T-helper 9 cell (primary cell): ENCODE results near the gene DIS3L2.
A peak's percentile ranks its signal among the peaks of the same experiment; 100 is the strongest.
"Not testable (repeated sequence)": the region's sequence is repeated elsewhere in the genome, so short reads cannot be mapped to it uniquely, and the experiment has no call there.

Experiments
- DNase-seq: peaks from one replicate; pipeline ENCODE4 v3.0.0-alpha.2; 2020

The DIS3L2 gene

GRCh38 chr2:232310121-232310520 is 348.6 kb downstream of the DIS3L2 start:
- DNase-seq = no peak

DNA sequence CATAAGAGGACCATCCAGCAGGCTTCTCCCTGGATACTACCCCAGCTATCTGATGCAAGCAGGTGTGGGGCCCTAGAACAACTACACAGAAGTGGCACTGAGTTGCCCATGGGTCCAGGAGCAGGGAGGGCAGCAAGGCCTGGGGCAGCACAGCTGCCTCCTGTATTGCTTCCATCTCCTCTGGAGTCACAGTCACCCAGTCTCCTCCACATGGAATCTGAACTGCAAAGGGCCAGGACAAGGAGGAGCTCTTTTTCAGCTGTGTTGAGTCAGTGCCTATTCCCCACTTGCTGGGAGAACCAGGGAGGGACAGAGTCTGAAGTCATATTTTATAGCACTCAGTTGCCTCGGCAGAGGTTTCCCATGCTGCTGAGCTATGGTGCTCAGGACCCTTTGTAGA is 349.2 kb downstream of the DIS3L2 start:
- no peak for DNase-seq

DNA sequence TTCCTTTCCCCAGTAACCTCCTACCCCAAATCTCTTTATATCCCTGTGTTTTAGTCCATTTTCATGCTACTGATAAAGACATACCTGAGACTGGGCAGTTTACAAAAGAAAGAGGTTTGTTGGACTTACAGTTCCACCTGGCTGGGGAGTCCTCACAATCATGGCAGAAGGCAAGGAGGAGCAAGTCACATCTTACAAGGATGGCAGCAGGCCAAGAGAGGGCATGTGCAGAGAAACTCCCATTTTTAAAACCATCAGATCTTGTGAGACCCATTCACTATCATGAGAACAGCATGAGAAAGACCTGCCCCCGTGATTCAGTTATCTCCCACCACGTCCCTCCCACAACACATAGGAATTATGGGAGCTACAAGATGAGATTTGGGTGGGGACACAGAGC is 352.1 kb downstream of the DIS3L2 start:
- not testable (repeated sequence) for DNase-seq

DNA sequence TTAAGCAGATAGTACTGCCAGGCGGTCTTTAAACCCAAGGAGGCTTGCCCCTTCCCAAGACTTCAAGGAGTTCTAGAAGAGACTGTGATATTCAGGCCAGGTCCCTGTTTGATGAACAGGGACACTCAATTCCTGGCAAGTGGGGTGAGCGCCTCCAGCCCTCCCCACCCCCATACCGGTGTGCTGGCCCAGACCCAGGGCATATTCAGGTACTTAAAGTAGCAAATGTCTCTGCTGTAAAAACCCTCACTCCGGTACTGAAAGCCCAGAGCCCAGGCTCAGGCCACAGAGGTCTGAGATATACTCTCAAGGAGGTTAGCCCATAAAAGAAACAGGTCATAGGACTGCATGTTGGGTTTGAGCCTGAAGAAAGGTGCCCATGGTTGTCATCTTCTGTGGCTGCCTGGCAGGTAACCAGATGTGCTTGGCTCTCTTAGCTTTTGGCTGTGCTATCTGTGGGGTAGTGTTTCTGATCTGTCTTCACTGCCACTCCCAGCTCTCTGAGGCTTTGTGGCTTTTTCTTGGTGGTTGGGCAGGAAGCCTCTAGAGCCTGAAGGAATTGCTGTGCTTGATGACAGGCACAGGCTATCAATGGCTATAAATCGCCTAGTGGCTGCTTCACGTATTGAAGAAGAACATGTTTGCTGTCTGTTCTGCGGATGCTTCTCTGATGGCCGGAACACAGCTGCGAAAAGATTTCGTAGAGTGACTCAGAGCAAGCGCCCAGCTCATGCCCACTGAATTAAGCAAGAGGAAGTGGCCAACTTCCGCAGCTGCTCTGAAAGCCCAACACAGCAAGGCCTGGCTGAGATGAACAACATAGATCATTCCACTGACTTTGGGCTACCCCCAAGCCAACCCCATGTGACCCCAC is 353.8 kb downstream of the DIS3L2 start:
- DNase-seq = peak; percentile 49

DNA sequence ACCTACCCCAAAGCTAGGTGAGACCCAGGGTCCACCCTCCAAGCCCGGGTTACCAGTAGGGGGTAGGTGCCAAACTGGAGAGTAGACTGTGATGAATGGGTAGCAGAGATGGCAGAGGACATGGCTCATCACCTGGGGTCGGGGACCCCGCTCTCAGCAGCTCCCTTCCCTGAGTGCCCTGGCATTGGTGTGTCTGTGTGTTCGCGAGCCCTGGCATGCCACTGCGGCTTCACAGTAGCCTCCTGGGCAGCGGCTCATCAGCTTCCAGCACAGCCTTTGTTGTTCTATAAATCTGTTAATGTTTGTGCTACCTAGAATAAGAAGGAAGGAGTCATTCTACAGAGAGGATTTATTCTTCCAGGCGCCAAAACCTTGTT is 354.4 kb downstream of the DIS3L2 start:
- DNase-seq = no peak

DNA sequence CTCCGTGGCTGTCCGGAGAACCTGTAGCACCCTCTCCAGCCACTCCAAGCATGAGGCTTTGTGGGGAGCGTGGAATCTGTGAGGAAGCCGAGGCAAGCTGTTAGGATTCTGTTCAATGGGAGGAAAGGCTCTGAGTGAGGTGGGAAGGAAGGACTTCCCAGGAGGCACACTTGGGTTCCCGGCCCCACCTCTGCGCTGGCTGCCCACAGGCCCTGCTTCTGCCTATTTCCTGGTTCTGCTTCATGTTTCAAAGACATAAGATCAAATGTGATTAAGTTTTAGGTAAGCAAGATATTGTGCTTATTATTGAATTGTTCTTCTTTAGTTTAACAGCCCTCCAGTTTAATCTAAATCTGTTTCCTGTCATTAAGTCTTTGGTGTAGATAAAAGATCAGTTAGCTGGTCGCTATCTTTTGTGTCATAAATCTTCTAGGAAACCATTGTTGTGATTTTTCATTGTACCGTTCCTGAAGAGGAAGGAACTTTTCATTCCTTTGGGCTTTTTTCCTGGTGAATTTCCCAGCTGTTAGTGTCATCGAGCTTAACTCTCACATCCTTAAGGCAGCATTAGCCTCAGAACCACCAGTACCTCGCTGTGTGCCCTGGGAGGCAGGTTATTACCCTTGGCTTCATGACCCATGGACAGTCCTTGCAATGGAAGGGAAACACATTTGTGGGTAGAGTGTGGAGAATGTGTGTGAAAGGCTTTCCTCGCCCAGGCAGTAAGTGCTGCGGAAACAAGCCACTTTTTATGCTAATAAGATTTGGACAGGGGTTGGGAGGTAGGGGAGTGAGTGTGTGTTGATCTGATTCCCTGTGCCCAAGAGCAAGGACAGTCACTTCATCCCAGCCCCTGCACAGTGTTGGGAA is 355.2 kb downstream of the DIS3L2 start:
- DNase-seq = no peak

GRCh38 chr2:232318169-232318855 is 356.8 kb downstream of the DIS3L2 start:
- DNase-seq = no peak

DNA sequence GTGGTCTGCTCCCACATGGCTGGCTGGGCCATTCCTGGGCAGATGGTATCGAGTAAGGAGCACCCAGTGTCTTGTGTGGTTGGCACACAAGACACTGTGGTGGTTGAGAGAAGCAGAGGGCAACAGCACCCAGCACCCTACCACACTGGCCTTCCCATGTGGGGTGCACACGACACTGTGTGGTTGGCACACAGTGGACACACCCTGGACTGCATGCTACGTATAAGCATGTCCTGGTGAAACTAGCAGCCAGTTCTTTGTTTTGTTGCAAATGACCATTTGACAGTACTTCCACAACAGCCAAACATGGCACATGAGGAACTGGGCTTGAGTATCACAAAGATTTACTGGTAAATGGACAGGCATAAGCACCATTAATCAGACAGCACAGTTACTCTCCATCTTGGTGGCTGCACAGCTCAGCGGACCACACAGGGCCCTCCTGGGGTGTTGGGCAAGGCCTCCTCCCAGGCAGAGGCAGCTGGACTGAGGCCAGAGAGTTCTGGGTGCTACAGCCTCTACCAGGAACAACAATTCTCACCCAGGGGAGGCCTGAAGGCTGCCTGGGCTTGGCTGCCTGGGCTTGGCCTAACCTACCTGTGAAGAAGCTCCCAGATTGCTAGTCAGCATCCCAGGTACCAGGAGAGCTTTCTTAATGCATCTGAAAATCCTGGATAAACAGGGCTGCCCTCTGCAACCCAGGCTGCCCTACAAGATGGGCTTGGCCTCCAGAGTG is 357.7 kb downstream of the DIS3L2 start:
- DNase-seq = no peak

- DNase-seq = no peak
These were observed 358.4 kb downstream of the DIS3L2 start for GRCh38 chr2:232319803-232320442.

DNA sequence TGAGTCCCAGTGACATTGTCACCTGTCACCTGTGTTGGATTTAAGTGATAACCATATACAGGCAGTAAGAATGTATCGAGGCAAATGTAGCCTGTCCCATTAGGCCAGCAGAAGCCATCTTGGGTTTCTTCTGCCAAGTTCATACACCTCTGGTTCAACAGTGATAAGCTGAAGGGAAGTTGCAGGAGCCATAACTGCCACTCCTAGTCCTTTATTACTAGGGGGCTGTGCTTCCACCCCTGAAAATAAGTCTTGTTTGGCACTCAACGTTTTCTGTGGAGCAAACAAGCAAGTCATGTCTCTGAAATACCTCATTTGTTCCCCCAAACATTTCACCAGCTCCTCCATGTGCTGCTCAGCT is 358.9 kb downstream of the DIS3L2 start:
- no peak for DNase-seq

GRCh38 chr2:232321156-232321816 is 359.8 kb downstream of the DIS3L2 start:
- no peak for DNase-seq

DNA sequence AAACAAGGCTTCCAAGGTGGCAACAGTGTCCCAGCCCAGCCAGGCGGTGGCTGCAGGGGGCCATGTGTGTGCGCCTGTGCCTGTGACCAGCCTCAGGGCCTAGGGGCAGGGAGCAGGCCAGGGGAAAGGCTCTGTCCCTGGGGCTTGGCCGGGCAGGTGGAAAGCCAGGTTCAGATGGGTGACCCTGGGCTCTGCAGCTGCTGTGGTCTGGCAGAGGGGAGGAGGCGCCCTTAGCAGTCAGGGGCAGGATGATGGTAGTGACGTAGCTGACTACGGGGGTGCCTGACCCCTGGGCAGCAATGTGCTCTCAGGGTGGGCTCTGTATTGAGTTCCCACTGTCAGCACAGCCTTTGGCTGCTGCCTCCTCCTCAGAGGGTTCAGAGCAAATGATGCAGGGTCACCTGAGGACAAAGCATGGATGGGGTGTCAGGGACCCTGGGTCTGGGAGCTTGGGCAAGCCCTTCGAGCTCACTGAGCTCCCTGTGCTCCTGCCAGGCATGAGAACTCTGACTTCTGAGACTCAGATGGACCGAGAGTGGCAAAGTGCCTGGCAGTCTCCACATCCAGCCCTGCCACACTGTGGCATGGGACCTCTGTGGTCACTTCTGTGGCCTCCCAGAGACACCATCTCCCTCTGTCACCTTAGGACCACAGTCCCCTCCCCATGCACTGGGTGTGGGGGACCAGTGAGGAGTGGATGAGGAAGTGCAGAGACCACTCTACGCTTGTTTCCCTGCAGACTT is 360.5 kb downstream of the DIS3L2 start:
- DNase-seq = no peak

GRCh38 chr2:232322560-232323327 is 361.2 kb downstream of the DIS3L2 start:
- no peak for DNase-seq

- DNase-seq = no peak
These were observed 361.8 kb downstream of the DIS3L2 start for GRCh38 chr2:232323328-232323650.

DNA sequence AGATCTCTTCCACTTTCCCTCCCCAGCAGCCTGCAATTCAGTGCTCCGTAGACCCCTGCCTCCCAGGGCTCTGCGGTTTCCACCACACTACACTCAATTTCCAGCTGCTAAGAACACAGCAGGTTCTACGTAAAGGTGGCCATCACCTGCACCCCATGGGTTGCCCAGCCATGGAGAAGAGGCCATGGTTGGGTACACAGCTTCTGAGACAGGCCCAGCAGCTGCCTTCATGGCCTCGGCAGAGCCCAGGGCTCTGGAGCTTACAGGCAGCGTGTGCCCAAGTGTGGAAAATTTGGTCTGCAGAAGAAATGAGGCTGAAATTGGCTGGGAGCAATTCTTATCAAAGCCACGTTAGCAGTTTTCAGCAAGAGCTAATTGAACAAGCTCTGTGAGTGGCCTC is 362.5 kb downstream of the DIS3L2 start:
- not testable (repeated sequence) for DNase-seq

DNA sequence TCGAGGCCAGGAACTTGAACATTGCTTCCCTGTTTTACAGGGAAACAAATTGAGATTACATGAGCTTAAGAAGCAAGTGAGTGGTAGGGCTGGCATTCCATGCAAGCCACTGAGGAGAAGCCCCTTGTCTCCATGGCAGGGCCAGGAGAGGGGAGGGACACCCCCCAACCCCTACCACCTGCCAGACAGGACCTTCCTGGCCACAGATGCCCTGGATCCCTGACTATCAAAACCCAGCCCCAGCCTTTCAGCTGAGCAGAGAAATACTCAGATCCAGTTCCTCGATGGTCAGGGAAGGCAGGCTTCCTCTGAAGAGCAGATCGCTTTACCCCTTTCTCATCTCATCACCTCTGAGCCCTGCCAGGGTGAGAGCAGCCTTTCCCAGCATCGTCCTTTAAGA is 363.3 kb downstream of the DIS3L2 start:
- DNase-seq = no peak

- DNase-seq = peak; percentile 51
These were observed 364.1 kb downstream of the DIS3L2 start for GRCh38 chr2:232325324-232326273.

DNA sequence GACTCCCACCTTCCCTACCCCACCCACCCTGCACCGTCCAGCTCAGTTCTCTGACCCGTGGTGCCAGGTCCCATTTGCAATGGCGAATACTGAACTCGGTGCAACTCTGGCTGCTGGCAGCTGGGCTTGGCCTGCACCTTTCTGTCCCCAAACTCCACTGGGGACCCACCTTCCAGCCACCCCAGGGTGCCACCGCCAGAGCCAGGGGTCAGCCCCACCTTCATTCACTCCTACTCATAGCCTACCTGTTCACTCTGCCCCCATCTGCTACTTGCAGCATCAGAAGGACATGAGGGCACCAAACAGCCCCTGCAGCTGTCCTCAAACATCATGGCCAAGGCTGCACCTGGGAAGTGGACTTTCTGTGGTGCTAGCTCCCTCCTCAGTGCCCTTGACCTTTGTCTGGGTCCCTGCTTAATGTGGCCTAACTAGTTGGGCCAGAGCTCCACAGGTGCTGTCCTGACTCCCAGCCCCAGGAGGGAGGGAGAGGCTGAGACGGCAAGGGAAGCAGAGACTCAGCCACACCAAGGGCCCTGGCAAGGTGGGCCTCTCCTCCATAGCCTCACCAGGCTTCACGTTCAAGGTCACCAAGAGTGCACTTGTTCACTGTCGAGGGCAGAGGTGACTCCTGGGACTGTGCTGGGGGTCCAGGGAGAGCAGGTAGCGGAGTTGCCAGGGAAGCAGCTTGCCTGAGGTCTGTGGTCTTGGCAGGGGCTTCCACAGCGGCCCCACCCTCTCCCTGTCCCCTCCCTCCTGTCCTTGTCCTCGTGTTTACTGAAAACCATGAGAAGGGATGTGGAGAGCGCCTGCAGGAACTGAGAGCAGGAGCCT is 365.0 kb downstream of the DIS3L2 start:
- not testable (repeated sequence) for DNase-seq
